GM19240 (cell line): ENCODE data around the gene INPP4A.

Source experiments
- DNase-seq: peaks from one replicate; pipeline ENCODE4 v3.0.0; 2011; ENCODE audit warnings: low spot score; ENCODE audit not compliant: insufficient read length

INPP4A gene

DNA sequence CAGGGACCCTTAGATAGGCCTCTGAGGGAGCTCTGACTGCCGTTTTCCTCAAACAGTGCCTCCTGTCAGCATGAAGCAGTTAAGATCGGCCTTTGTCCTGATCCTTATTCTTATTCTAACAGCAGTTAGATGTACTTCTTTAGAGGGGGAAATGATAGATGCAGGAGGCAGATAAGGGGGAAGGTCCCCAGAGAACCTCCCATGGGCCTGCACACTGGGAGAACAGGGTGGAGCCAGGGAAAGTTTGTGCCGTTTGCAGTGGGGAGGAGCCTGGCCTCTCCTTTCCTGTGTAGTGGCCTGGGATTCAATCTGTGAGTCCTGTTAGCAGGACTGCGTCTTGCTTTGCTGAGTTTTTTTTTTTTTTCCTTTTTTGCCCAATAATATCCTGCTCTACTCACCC lies 7.9 kb upstream of the INPP4A start:
- no peak for DNase-seq

GRCh38 chr2:98438190-98439133 lies 6.2 kb upstream of the INPP4A start:
- no peak for DNase-seq

DNA sequence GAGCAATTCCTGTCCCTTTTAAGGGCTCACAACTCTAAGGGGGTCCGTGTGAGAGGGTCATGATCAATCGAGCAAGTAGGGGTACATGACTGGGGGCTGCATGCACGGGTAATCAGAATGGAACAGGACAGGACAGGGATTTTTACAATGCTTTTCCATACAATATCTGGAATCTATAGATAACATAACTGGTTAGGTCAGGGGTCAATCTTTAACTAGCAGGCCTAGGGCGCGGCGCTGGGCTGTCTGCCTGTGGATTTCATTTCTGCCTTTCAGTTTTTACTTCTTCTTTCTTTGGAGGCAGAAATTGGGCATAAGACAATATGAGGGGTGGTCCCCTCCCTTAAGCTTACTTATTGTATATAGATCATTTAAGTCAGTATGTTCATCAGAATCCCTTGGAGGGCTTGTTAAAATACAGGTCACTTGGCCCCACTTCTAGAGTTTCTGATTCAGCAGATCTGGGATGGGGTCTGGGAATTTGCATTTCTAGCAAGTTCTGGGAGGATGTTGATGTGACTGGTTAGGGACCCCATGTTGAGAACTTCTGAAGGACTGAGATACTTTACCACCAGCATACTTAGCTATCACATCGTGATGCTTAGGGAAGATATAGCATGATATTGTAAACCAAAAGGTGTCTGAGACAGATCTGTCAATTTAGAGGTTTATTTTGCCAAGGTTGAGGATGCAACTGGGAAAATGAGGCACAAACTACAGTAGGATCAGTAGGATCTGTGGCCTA lies 2.8 kb upstream of the INPP4A start:
- no peak for DNase-seq

GRCh38 chr2:98442488-98442887 lies 2.2 kb upstream of the INPP4A start:
- DNase-seq, result no peak

DNA sequence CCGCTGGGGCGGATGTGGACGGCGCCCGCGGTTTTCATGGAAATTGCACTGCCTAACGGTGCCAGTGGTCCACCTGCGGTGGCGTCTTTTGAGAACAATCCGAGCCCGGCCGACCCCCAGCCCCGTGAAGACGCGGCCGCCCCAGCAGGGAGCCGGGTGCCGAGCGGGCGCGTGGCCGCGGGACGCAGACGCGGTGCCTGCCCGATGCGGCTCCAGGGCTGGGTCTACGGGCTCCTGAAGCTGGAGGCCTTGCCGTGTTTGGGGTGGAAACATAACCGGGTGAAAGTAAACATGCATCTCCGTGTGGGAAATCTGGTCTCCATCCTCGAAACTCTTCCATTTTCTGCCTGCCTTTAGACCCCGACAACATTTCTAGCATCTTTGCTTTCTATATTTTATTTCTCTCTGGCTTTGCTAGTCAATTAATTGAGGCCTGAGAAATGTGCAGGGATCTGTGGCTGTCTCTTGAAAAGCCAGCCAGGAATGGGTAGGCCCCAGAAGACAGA lies 572 bp downstream of the INPP4A start:
- no peak for DNase-seq

DNA sequence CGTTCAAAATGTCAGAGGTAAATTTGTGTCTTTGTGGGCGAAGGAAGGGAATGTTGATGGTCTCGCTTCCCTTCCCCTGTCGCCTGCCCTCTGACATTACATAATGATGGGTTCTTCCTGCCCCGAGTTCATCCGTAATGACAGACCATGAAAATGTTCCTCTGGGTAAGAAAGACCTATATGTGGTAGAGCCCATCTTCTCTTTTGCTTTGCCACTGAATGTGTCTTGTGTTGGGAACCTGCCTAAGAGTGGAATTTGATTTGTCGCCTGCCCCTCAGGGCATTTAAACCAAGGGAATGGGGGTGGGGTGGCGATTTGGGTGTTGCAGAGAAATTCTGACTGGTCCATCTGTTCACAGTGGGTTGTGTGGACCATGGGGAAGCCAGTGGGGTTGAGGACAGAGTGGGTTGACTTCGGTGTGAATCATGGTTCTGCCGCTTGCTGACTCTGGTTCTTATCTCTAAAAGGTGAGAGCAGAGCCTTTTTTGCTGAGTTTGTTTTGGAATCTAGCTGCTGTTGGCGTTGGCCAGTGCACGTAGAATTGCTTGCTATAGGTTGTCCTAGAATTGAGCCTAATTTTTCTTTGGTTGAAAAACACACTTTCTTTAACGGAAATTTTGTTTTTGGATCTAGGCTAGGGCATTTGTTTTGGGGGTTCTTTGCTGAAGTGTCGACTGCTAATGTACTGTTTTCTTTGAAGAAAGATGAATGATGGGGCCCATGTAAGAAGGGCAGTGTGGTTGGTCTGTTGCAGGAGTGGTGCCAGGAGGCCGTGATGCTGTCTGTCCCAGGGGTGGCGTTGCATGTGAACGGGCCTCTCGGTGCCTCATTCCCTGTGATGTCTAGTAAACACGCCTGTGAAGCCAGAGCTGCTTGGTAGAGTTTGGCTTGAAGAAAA lies 1.3 kb downstream of the INPP4A start:
- DNase-seq, result no peak

GRCh38 chr2:98446850-98447249 lies 2.2 kb downstream of the INPP4A start:
- no peak for DNase-seq

- DNase-seq, result no peak
Measured at GRCh38 chr2:98448441-98449145, 3.9 kb downstream of the INPP4A start.

GRCh38 chr2:98452396-98453027 lies 7.9 kb downstream of the INPP4A start:
- no peak for DNase-seq

- DNase-seq, result no peak
Measured at GRCh38 chr2:98453083-98453482, 8.4 kb downstream of the INPP4A start.

- no peak for DNase-seq
Measured at GRCh38 chr2:98453531-98453930, 8.9 kb downstream of the INPP4A start.

GRCh38 chr2:98454073-98454472 lies 9.4 kb downstream of the INPP4A start:
- no peak for DNase-seq

GRCh38 chr2:98454500-98455235 lies 10.0 kb downstream of the INPP4A start:
- DNase-seq, result no peak

DNA sequence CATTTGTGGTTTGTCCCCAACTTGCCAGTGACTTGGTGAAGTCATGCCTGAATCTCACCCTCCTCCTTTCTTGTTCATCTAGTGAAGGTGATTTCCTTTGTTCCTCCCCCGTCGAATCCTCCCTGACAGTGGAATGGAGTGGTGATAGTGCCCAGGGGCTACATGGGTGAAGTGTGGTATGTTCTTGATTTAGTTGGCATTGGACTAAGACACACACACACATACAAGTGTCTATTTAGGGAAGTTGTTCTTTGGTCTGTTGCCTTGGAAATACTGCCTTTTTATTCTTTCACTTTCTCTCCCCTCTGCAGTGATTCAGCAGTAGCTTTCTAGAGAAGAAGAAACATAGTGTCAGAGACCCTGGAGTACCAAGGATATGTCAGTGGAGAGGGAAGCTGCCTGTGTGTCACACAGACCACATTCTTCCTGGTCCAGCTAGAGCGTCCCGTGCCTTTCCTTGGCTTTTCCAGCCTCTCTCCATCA lies 10.9 kb downstream of the INPP4A start:
- no peak for DNase-seq

DNA sequence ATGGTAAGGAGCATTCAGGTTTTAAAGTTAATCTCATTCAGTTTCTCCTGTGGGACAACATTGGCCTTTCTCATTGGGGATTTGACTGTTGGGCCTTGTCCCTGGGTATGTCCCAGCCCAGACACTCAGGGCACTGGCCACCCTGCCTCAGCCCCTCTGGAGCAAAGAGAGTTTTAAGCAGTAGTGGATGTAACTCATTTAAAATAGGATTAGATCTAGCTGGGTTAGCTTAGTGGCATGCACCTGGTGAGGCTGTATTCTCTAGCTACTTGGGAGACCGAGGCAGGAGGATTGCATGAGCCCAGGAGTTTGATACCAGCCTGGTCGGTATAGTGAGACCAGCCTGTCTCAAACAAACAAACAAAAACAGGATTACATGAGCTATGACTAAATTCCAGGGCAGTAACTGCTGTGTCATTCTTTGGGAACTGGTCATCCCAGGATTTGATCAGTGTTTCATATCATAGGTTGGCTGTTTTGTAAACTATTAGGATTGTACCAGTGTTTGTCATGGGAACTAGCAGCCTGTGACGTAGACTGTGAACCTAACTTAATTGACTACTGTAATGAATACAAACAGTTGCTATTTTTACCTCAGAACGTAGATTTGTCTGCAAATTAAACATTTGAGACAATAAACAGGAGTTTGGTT lies 12.5 kb downstream of the INPP4A start:
- DNase-seq, result no peak

DNA sequence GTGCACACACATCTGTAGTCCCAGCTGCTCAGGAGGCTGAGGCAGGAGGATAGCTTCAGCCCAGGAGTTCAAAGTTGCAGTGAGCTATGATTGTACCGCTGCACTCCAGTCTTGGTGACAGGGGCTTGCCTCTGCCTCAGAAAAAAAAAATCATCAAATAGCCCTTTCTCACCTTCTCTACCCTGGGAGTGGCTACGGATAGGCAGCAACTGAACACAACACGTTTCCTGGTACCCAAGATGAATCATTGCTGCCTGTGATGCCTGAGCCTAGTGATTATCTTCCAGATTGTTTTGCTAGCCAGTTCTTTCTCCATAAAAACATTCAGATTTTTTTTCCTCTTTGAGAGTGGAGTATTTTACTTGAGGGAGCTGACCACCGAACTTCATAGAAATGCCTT lies 13.5 kb downstream of the INPP4A start:
- no peak for DNase-seq

DNA sequence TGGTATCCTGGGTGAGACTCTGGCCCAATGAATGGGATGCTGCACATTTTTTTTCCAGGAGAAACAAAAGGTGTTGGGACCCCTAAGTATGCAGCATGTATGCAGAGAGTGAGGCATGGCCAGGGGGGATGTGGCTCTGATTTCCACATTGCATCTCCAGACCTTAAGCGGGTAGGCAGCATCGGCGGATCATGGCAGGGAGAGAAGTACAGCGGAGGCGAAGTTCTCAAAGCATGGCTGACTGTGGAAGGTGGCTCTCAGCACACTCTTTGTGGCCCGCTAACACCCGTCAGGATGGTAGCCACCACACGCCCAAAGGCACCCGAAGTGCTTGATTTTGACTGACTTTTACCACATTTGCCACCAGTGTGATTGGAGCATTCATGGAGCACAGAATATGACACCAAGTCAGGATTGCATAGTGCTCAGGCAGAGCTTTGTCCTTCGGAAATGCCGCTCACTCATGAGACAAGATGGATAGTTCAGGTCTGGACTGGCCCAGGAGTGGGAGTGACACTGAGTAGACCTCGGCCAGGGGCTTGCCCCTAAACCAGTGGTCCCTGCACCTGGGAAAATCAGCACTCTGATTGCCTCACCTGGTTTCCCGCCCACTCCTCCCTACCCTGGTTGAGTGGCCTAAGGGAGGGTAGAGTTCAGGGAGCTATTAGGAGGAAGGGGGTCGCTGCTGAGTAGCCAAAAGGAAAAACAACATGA lies 14.2 kb downstream of the INPP4A start:
- no peak for DNase-seq

- DNase-seq, result no peak
Measured at GRCh38 chr2:98459496-98460175, 15.0 kb downstream of the INPP4A start.
